OCI-LY3 (cell line): ENCODE measurements around the gene NAA10.

Experiments used
- H2AFZ ChIP-seq: fragments of 200-600, 300-600 bp; shearing (Covaris generic); 2 replicates; pipeline ENCODE4 v1.6.0; 2014; ENCODE audit warnings: antibody characterized with exemption, low read depth, low read length
- H3K27ac ChIP-seq: fragments of 200-600, 300-600 bp; sonication (generic); 2 replicates; pipeline ENCODE4 v1.5.1; 2014; ENCODE audit warnings: mild to moderate bottlenecking, low read length, moderate library complexity, mixed read lengths
- H3K27me3 ChIP-seq: fragments of 200-600, 300-600 bp; sonication (generic); 2 replicates; pipeline ENCODE4 v1.6.1; 2014; ENCODE audit warnings: low read depth, low read length, mixed read lengths
- H3K36me3 ChIP-seq: fragments of 200-600, 300-600 bp; sonication (generic); replicated peaks from 2 replicates; pipeline ENCODE3; 2014; ENCODE audit warnings: low read depth, low read length, mixed read lengths
- H3K4me1 ChIP-seq: fragments of 300-600, 200-600 bp; sonication (generic); 2 replicates; pipeline ENCODE4 v1.6.1; 2014; ENCODE audit warnings: low read length, mixed read lengths
- H3K4me2 ChIP-seq: fragments of 200-600, 300-600 bp; sonication (generic); 2 replicates; pipeline ENCODE4 v1.6.1; 2014; ENCODE audit warnings: low read length, mixed read lengths
- H3K4me3 ChIP-seq: fragments of 300-600, 200-600 bp; sonication (generic); 2 replicates; pipeline ENCODE4 v1.5.1; 2014; ENCODE audit warnings: antibody characterized with exemption, mild to moderate bottlenecking, low read length, moderate library complexity
- H3K79me2 ChIP-seq: fragments of 300-600, 200-600 bp; shearing (Covaris generic); 2 replicates; pipeline ENCODE4 v1.6.1; 2014; ENCODE audit warnings: mild to moderate bottlenecking, low read length, mixed read lengths
- H3K9ac ChIP-seq: fragments of 300-600, 200-600 bp; shearing (Covaris generic); 2 replicates; pipeline ENCODE4 v1.6.0; 2014; ENCODE audit warnings: mild to moderate bottlenecking, low read length, moderate library complexity
- H3K9me3 ChIP-seq: fragments of 200-600, 300-600 bp; shearing (Covaris generic); 2 replicates; pipeline ENCODE4 v1.6.1; 2014; ENCODE audit warnings: low read length, mixed read lengths; ENCODE audit not compliant: insufficient read depth
- H4K20me1 ChIP-seq: fragments of 200-600, 300-600 bp; sonication (generic); 2 replicates; pipeline ENCODE4 v1.6.1; 2016; ENCODE audit warnings: low read length, mixed read lengths; ENCODE audit not compliant: insufficient read depth
- EZH2phosphoT487 ChIP-seq: fragments of 200-600 bp; shearing (Covaris generic); IDR thresholded peaks from 2 replicates; pipeline ENCODE4 v1.6.1; 2018; ENCODE audit warnings: antibody characterized with exemption, mixed run types, low read depth
- TF ChIP-seq, protein P1 (sequence below): fragments of 200-600, 300-600 bp; sonication (generic); IDR thresholded peaks from 2 replicates; pipeline ENCODE4 v1.5.1; 2014; ENCODE audit warnings: antibody characterized with exemption, low read length, low read depth

The NAA10 gene

DNA sequence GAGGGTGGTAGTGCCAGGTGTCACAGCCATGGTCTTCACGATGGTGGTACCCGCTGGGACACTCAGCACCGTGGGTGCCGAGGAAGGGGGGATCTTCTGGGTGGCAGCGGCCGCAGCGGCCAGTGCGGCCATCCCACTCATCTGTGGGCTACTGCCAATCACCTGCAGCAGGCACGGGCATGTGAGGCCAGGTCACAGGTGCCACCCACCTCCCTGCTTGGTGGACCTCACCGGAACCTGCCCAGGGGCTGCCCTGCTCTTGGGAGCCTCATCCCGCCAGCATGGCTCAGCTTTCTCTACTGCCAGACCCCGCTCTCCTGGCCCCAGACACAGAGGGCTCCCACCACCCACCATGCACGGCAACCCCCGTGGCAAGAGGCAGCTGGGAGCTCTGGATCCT is 23.8 kb upstream of the NAA10 start:
- H3K9me3 ChIP-seq: no peaks in the 10 kb centered on the region
- no peak overlapping the region for H3K4me2 ChIP-seq
- no peak for TF ChIP-seq EZH2phosphoT487
- TF ChIP-seq, protein P1, sequence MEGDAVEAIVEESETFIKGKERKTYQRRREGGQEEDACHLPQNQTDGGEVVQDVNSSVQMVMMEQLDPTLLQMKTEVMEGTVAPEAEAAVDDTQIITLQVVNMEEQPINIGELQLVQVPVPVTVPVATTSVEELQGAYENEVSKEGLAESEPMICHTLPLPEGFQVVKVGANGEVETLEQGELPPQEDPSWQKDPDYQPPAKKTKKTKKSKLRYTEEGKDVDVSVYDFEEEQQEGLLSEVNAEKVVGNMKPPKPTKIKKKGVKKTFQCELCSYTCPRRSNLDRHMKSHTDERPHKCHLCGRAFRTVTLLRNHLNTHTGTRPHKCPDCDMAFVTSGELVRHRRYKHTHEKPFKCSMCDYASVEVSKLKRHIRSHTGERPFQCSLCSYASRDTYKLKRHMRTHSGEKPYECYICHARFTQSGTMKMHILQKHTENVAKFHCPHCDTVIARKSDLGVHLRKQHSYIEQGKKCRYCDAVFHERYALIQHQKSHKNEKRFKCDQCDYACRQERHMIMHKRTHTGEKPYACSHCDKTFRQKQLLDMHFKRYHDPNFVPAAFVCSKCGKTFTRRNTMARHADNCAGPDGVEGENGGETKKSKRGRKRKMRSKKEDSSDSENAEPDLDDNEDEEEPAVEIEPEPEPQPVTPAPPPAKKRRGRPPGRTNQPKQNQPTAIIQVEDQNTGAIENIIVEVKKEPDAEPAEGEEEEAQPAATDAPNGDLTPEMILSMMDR: no peak
- H3K79me2 ChIP-seq: peaks cover 13% of the 10 kb centered on the region
- peaks cover 32% of the 10 kb centered on the region for H3K36me3 ChIP-seq
- no peak overlapping the region for H3K9ac ChIP-seq
- peaks cover under 1% of the 10 kb centered on the region; the same call in 1 of the 2 replicates for H3K4me1 ChIP-seq
- H4K20me1 ChIP-seq: no peaks in the 10 kb centered on the region
- no peak overlapping the region for H3K4me3 ChIP-seq
- H2AFZ ChIP-seq: no peak overlapping the region
- no peaks in the 10 kb centered on the region for H3K27me3 ChIP-seq
- no peak overlapping the region for H3K27ac ChIP-seq

DNA sequence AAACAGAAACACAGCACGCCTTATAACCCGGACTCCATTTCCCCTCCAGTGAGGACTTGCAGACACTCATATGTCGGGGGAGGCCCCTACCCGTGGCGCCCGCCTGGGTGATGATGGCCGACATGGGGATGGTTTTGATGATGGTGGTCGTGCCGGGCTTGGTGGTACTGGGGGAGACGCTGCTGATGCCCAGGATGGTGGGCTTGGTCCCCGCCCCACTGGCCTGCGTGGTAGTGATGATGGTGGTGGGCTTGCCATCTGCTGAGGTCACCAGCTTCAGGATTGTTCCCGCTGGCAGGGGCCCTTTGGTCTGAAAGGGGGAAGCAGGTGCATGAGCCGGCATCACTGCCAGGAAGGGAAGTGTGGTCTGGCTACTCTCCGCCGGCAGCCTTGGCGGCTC is 22.4 kb upstream of the NAA10 start:
- no peaks in the 10 kb centered on the region for H3K27me3 ChIP-seq
- no peaks in the 10 kb centered on the region for H4K20me1 ChIP-seq
- H3K4me2 ChIP-seq: no peak overlapping the region
- TF ChIP-seq EZH2phosphoT487: no peak
- H3K79me2 ChIP-seq: peaks cover 8% of the 10 kb centered on the region; the same call in 1 of the 2 replicates
- H3K9me3 ChIP-seq: no peaks in the 10 kb centered on the region
- H3K4me1 ChIP-seq: peaks cover 8% of the 10 kb centered on the region
- no peak overlapping the region for H2AFZ ChIP-seq
- no peak overlapping the region for H3K4me3 ChIP-seq
- peaks cover 34% of the 10 kb centered on the region for H3K36me3 ChIP-seq
- no peak overlapping the region for H3K9ac ChIP-seq
- H3K27ac ChIP-seq: no peak overlapping the region

DNA sequence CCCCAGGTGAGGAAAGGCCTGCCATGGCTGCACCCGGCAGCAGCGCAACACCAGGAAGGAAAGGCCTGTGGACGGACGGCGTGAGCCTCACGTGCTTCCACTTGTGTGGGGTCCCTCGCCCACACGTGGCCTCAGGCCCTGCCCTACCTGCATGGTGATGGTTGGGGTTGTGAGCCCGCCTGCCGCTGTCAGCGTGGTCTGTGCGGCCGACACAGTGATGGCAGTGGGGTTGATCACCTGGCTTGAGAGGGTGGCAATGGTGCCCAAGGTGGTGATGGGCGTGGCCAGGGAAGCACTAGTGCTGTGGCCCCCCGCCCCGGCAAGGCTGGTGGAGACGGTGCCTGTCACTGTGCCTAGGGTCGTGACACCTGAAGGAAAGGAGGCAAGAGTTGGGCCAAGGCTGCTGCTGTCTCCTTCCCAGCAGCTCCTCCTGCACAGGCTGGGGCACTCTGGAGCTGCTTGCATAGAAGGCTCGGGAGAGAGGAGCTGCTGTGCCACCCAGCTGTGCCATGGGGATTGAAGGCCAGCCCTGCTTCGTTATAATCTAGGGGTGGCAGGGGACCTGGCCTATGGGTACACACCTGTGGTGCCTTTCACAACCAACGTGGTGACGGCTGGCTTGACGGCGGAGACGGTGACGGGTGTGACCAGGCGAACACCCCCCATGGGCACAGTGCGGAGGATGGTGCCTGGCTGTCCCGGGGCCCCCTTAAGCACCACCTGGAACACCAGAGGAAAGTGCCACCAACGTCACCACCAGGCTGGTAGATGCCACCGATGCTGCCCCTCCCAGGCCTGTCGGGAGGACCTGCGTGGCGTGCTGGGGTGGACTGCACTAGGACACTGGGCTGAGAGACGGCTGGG is 21.4 kb upstream of the NAA10 start:
- Histone ChIP-seq H3K9me3 (no peaks in the 10 kb centered on the region), H4K20me1 (no peaks in the 10 kb centered on the region)

DNA sequence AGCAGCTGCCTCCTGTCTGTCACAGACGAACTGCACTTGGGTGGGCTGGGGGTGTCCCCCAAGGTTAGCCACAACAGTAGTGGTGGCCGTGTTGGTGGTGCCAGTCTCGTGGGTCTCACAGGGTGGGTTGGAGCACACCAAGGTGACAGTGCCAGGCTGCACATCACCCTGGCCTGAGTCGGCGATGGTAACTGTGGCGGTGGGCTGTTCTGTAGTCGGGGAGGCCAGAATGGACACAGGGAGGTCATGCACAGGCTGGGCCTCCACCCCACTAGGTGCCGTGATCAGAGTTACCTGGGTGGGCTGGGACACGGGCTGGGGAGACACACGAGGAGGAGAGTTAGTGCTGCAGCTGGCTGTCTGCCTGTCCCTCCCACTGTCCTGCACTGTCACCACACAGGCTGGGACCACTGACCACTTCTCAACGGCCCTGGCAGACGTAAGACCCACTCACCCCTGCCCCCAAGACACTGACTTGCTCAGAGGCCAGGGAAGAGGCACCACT is 20.4 kb upstream of the NAA10 start:
- Histone ChIP-seq H3K27me3 (no peaks in the 10 kb centered on the region), H2AFZ (no peak overlapping the region), H3K4me1 (peaks cover 8% of the 10 kb centered on the region), H3K36me3 (peaks cover 49% of the 10 kb centered on the region), H4K20me1 (no peaks in the 10 kb centered on the region), H3K9me3 (no peaks in the 10 kb centered on the region), H3K4me2 (no peak overlapping the region), H3K4me3 (no peak overlapping the region), H3K79me2 (peaks cover 8% of the 10 kb centered on the region; the same call in 1 of the 2 replicates), H3K9ac (no peak overlapping the region), H3K27ac (no peak overlapping the region)
- no peak for TF ChIP-seq EZH2phosphoT487
- TF ChIP-seq, protein P1: no peak

More for the DNA sequence above, 21.4 kb upstream of the NAA10 start:
- H3K27me3 ChIP-seq: no peaks in the 10 kb centered on the region
- no peak overlapping the region for H3K27ac ChIP-seq
- H2AFZ ChIP-seq: no peak overlapping the region
- H3K4me3 ChIP-seq: no peak overlapping the region
- no peak overlapping the region for H3K4me2 ChIP-seq
- no peak overlapping the region for H3K9ac ChIP-seq
- peaks cover 39% of the 10 kb centered on the region for H3K36me3 ChIP-seq
- peaks cover 8% of the 10 kb centered on the region for H3K4me1 ChIP-seq
- TF ChIP-seq, protein P1: no peak
- no peak for TF ChIP-seq EZH2phosphoT487
- H3K79me2 ChIP-seq: peaks cover 8% of the 10 kb centered on the region; the same call in 1 of the 2 replicates
